RWPE1 (cell line): ENCODE data around the gene PRPH.

Source experiments
- CTCF ChIA-PET: fragments of 350-600 bp; sonication (Branson Sonifier 250); formaldehyde crosslinking; extraction: SDS; loops from one replicate; lab custom pipeline; 2021; lab: Yijun Ruan, JAX
- POLR2A ChIA-PET: fragments of 400-600 bp; formaldehyde crosslinking; extraction: SDS; loops from one replicate; lab custom pipeline; 2020; ENCODE audit warnings: antibody characterized with exemption; ENCODE audit not compliant: low non-redundant PET; lab: Yijun Ruan, JAX
- DNase-seq: peaks from one replicate; pipeline ENCODE4 v3.0.0; 2012; ENCODE audit warnings: low spot score
- H3K27ac ChIP-seq: fragments of 450-650 bp; 2 replicates; pipeline ENCODE4 v1.5.1; 2017
- CTCF ChIP-seq: fragments of 450-650 bp; conservative IDR thresholded peaks from 2 replicates; pipeline ENCODE4 v1.5.1; 2017; ENCODE audit warnings: low read depth, mild to moderate bottlenecking

The PRPH gene

GRCh38 chr12:49344486-49345050 is 49.6 kb downstream of the PRPH start:
- no peak for TF ChIP-seq CTCF
- no peak overlapping the region for H3K27ac ChIP-seq
- no peak for DNase-seq
- ChIA-PET CTCF (interaction anchor here (0.5 kb wide), 1 partner anchor 211 kb away, joined by 3 read pairs; no protein-coding TSS in a partner anchor), POLR2A (no interaction called here)

- TF ChIP-seq CTCF: no peak
- no peak for DNase-seq
- ChIA-PET CTCF (interaction anchor here (0.6 to 3.2 kb wide), 2 partner anchors 13 to 266 kb away, joined by 8 to 31 read pairs; no protein-coding TSS in a partner anchor), POLR2A (no interaction called here)
- H3K27ac ChIP-seq: no peak overlapping the region
Measured at GRCh38 chr12:49345051-49345824, 50.3 kb downstream of the PRPH start.

GRCh38 chr12:49345825-49346658 is 51.1 kb downstream of the PRPH start:
- H3K27ac ChIP-seq: no peak overlapping the region
- no peak for TF ChIP-seq CTCF
- CTCF ChIA-PET: interaction anchor here (0.6 to 3.7 kb wide), 11 partner anchors 8 to 902 kb away, joined by 3 to 31 read pairs (median 4); partner anchors contain the start of gene C1QL4
- DNase-seq: no peak
- POLR2A ChIA-PET: interaction anchor here (0.6 kb wide), 1 partner anchor 168 kb away, joined by 3 read pairs; no protein-coding TSS in a partner anchor

- POLR2A ChIA-PET: no interaction called here
- no peak for DNase-seq
- TF ChIP-seq CTCF: no peak
- no peak within 1 kb of the TSS; the same call in 1 of the 2 replicates for H3K27ac ChIP-seq
- CTCF ChIA-PET: interaction anchor here (0.5 to 3.7 kb wide), 25 partner anchors 7 to 901 kb away, joined by 3 to 31 read pairs (median 4); partner anchors contain the start of gene PRPH
Measured at GRCh38 chr12:49346659-49347310, 51.8 kb downstream of the PRPH start, which contains the start of gene DNAJC22. DNAJC22 (plus strand) TSS chr12:49346888; CDS start chr12:49348873, 1,985 bp downstream.

- peak; percentile 84 for DNase-seq
- H3K27ac ChIP-seq: no peak overlapping the region; the same call in 1 of the 2 replicates
- POLR2A ChIA-PET: no interaction called here
- peak; percentile 96 for TF ChIP-seq CTCF
- CTCF ChIA-PET: interaction anchor here (0.5 to 3.7 kb wide), 32 partner anchors 8 to 351 kb away, joined by 3 to 31 read pairs (median 4); partner anchors contain the start of genes C1QL4 and PRPH
Measured at GRCh38 chr12:49347311-49348193, 52.6 kb downstream of the PRPH start.
